ENCODE data around the gene RTL1. TPM values are rescaled to one million over a fixed set of nuclear protein-coding genes. Genes with fewer than 3 reads are reported as not detected.

RTL1 gene
- total RNA-seq, 4 donors from 2014 or later: not detected

- Histone ChIP-seq H3K27ac (no peak overlapping the region), H3K27me3 (no peaks in the 10 kb centered on the region), H3K4me1 (peaks cover 0 to 13% (median 0%) of the 10 kb centered on the region in 4 donors), H3K4me3 (no peak overlapping the region), H3K9me3 (no peaks in the 10 kb centered on the region), H3K36me3 (no peaks in the 10 kb centered on the region)
- DNase-seq: peak in 2 of 3 donors; percentile 5 to 11
- no peak for TF ChIP-seq CTCF (IDR thresholded peaks at IDR 0.05)
- no peak for TF ChIP-seq POLR2A (IDR thresholded peaks at IDR 0.05)
Measured at GRCh38 chr14:100895411-100895810, 8.1 kb downstream of the RTL1 start.

- no peaks in the 10 kb centered on the region for H3K27me3 ChIP-seq
- peak; percentile 4 to 8 (median 8) for DNase-seq
- H3K27ac ChIP-seq: no peak overlapping the region
- no peaks in the 10 kb centered on the region for H3K9me3 ChIP-seq
- TF ChIP-seq POLR2A (IDR thresholded peaks at IDR 0.05) (no peak), CTCF (IDR thresholded peaks at IDR 0.05) (no peak)
- peaks cover 0 to 5% (median 0%) of the 10 kb centered on the region in 4 donors for H3K4me1 ChIP-seq
- no peak overlapping the region for H3K4me3 ChIP-seq
- H3K36me3 ChIP-seq: no peaks in the 10 kb centered on the region
Measured at GRCh38 chr14:100894416-100894815, 9.1 kb downstream of the RTL1 start.

GRCh38 chr14:100893760-100894159, 9.8 kb downstream of the RTL1 start:
- Histone ChIP-seq H3K4me1 (no peaks in the 10 kb centered on the region), H3K27me3 (no peaks in the 10 kb centered on the region), H3K36me3 (no peaks in the 10 kb centered on the region), H3K4me3 (no peak overlapping the region), H3K9me3 (no peaks in the 10 kb centered on the region), H3K27ac (no peak overlapping the region)
- TF ChIP-seq POLR2A (IDR thresholded peaks at IDR 0.05): no peak
- DNase-seq: peak in 2 of 3 donors; percentile 15 to 34

GRCh38 chr14:100893228-100893601, 10.3 kb downstream of the RTL1 start:
- no peaks in the 10 kb centered on the region for H3K4me1 ChIP-seq
- no peaks in the 10 kb centered on the region for H3K9me3 ChIP-seq
- H3K36me3 ChIP-seq: no peaks in the 10 kb centered on the region
- DNase-seq: peak; percentile 6 to 24 (median 19)
- H3K4me3 ChIP-seq: no peak overlapping the region
- H3K27ac ChIP-seq: no peak overlapping the region
- no peak for TF ChIP-seq CTCF (IDR thresholded peaks at IDR 0.05)
- TF ChIP-seq POLR2A (IDR thresholded peaks at IDR 0.05): no peak
- H3K27me3 ChIP-seq: no peaks in the 10 kb centered on the region

- no peaks in the 10 kb centered on the region for H3K9me3 ChIP-seq
- H3K4me1 ChIP-seq: no peaks in the 10 kb centered on the region
- no peaks in the 10 kb centered on the region for H3K27me3 ChIP-seq
- peak in 2 of 3 donors; percentile 6 to 19 for DNase-seq
- no peak overlapping the region for H3K4me3 ChIP-seq
- H3K27ac ChIP-seq: no peak overlapping the region
- no peak for TF ChIP-seq POLR2A (IDR thresholded peaks at IDR 0.05)
- no peak for TF ChIP-seq CTCF (IDR thresholded peaks at IDR 0.05)
- H3K36me3 ChIP-seq: no peaks in the 10 kb centered on the region
Measured at GRCh38 chr14:100892496-100893227, 10.9 kb downstream of the RTL1 start.

GRCh38 chr14:100891501-100892445, 11.7 kb downstream of the RTL1 start:
- H3K27ac ChIP-seq: no peak overlapping the region
- no peaks in the 10 kb centered on the region for H3K4me1 ChIP-seq
- H3K4me3 ChIP-seq: no peak overlapping the region
- DNase-seq: peak in 2 of 3 donors; percentile 25 to 27
- no peaks in the 10 kb centered on the region for H3K36me3 ChIP-seq
- TF ChIP-seq POLR2A (IDR thresholded peaks at IDR 0.05) (no peak), CTCF (IDR thresholded peaks at IDR 0.05) (no peak)
- H3K9me3 ChIP-seq: no peaks in the 10 kb centered on the region
- H3K27me3 ChIP-seq: no peaks in the 10 kb centered on the region

Measured in Peyer's patch (tissue), 4 donors.